PC-3 (cell line): ENCODE measurements around the gene RENBP. TPM values are rescaled to one million over a fixed set of nuclear protein-coding genes. Genes with fewer than 3 reads are reported as not detected.

Experiments
- ATAC-seq: fragments of 200-7000 bp; cut with Tn5 transposase; 2 replicates; pipeline ENCODE4 v1.9.1; 2020; ENCODE audit warnings: mild to moderate bottlenecking, moderate library complexity
- BruUV-seq: library from RNA; stranded (reverse); fragments of 400-500 nt; replicated peaks from 2 replicates; lab custom pipeline; 2021; lab: Mats Ljungman, UMichigan
- CTCF ChIA-PET: fragments of 300-600 bp; sonication (Branson Sonifier 250); formaldehyde crosslinking; loops from one replicate; lab custom pipeline; 2022; ENCODE audit warnings: antibody characterized with exemption; lab: Charles Lee
- POLR2A ChIA-PET: fragments of 300-600 bp; sonication (Branson Sonifier 250); formaldehyde crosslinking; loops from one replicate; lab custom pipeline; 2022; ENCODE audit warnings: antibody characterized with exemption; ENCODE audit not compliant: unreplicated experiment; lab: Charles Lee
- DNase-seq: peaks from one replicate; pipeline ENCODE4 v3.0.0-alpha.2; 2015
- H2AFZ ChIP-seq: fragments of 300-600 bp; sonication (generic); 2 replicates; pipeline ENCODE4 v1.6.0; 2016; ENCODE audit warnings: antibody characterized with exemption, low read length
- H3F3A ChIP-seq: fragments of 300-600 bp; sonication (generic); one replicate; pipeline ENCODE4 v1.6.0; 2017; ENCODE audit warnings: antibody characterized with exemption, low read length, control low read depth, mild to moderate bottlenecking; ENCODE audit not compliant: unreplicated experiment
- H3K27ac ChIP-seq: fragments of 300-600 bp; sonication (generic); 2 replicates; pipeline ENCODE4 v1.5.1; 2016; ENCODE audit warnings: mild to moderate bottlenecking, low read length
- H3K27me3 ChIP-seq: fragments of 300-600 bp; sonication (generic); 2 replicates; pipeline ENCODE4 v1.6.1; 2016; ENCODE audit warnings: low read length, mixed read lengths
- H3K36me3 ChIP-seq: fragments of 300-600 bp; sonication (generic); 2 replicates; pipeline ENCODE4 v1.6.1; 2016; ENCODE audit warnings: low read depth, mixed run types, low read length, mixed read lengths
- H3K4me1 ChIP-seq: fragments of 300-600 bp; sonication (generic); 2 replicates; pipeline ENCODE4 v1.5.1; 2016; ENCODE audit warnings: low read length; ENCODE audit not compliant: insufficient read depth
- H3K4me2 ChIP-seq: fragments of 300-600 bp; sonication (generic); 2 replicates; pipeline ENCODE4 v1.6.0; 2016; ENCODE audit warnings: low read length
- H3K4me3 ChIP-seq: fragments of 300-600 bp; sonication (generic); 2 replicates; pipeline ENCODE4 v1.5.1; 2016; ENCODE audit warnings: mild to moderate bottlenecking, low read length, mixed read lengths
- H3K79me2 ChIP-seq: fragments of 300-600 bp; sonication (generic); 2 replicates; pipeline ENCODE4 v1.6.1; 2017; ENCODE audit warnings: low read length, mixed read lengths
- H3K9ac ChIP-seq: fragments of 300-600 bp; sonication (generic); 2 replicates; pipeline ENCODE4 v1.6.0; 2016; ENCODE audit warnings: mild to moderate bottlenecking, low read length
- H3K9me2 ChIP-seq: fragments of 300-600 bp; sonication (generic); replicated peaks from 2 replicates; pipeline ENCODE4 v1.6.1; 2016; ENCODE audit warnings: mixed run types, low read length, mixed read lengths
- H3K9me3 ChIP-seq: fragments of 300-600 bp; sonication (generic); 2 replicates; pipeline ENCODE4 v1.6.1; 2016; ENCODE audit warnings: low read length, mixed read lengths
- H4K20me1 ChIP-seq: fragments of 300-600 bp; sonication (generic); 2 replicates; pipeline ENCODE4 v1.6.1; 2016; ENCODE audit warnings: low read length, mixed read lengths
- EZH2 ChIP-seq: fragments of 300-600 bp; sonication (generic); IDR thresholded peaks from one replicate; pipeline ENCODE4 v1.6.1; 2017; ENCODE audit warnings: antibody characterized with exemption, mild to moderate bottlenecking, low read length; ENCODE audit not compliant: unreplicated experiment
- EZH2phosphoT487 ChIP-seq: fragments of 300-600 bp; sonication (generic); IDR thresholded peaks from 2 replicates; pipeline ENCODE4 v1.6.1; 2018; ENCODE audit warnings: mild to moderate bottlenecking, antibody characterized with exemption, low read length, borderline replicate concordance
- intact Hi-C: fragments of 100-400 bp; cut with micrococcal nuclease; formaldehyde crosslinking; loops from 2 replicates; pipeline ENCODE4 v1.9.0; 2023
- total RNA-seq: library from RNA; depleted of rRNA; stranded (reverse); fragments of >200 nt; gene quantifications from 2 replicates; pipeline ENCODE4 v1.2.3, GENCODE V29; 2014
- TF ChIP-seq, protein P1 (sequence below): fragments of 300-600 bp; sonication (generic); conservative IDR thresholded peaks from 2 replicates; pipeline ENCODE4 v1.5.1; 2017; ENCODE audit warnings: antibody characterized with exemption, low read depth, mild to moderate bottlenecking, low read length

RENBP gene
- total RNA-seq, 1 experiment from 2014 or later: not detected

DNA sequence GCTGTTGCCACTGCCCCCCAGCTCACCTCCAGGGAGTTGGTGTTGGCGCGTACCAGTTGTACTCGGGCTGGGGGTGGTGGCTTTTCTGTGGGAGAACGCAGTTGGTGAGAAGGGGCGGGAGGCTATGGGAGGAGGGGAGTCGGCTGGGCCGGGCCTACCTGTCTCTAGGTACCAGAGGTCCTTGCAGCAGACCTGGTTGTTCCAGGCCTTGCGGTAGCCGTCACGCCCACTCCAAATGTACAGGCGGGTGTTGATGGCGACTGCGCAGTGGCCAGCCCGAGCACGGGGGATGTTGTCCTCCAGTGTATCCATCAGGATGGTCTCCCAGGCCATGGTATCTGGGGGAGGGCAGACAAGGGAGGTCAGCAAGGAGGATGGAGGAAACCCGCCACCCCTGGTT is 15.6 kb upstream of the RENBP start:
- no peaks in the 10 kb centered on the region for H3K4me1 ChIP-seq
- ATAC-seq (no peak), DNase-seq (no peak)
- H3F3A ChIP-seq: no peaks in the 10 kb centered on the region
- no peaks in the 10 kb centered on the region for H3K9me3 ChIP-seq
- BruUV-seq: no TSS peak
- intact Hi-C loops: no loop called here
- CTCF ChIA-PET: no interaction called here
- H3K36me3 ChIP-seq: peaks cover 38% of the 10 kb centered on the region
- no peak overlapping the region for H3K4me3 ChIP-seq
- H3K9me2 ChIP-seq: no peaks in the 10 kb centered on the region
- H3K27me3 ChIP-seq: no peaks in the 10 kb centered on the region
- no peaks in the 10 kb centered on the region for H4K20me1 ChIP-seq
- H3K79me2 ChIP-seq: peaks cover 23% of the 10 kb centered on the region
- no peak overlapping the region for H3K4me2 ChIP-seq
- POLR2A ChIA-PET: no interaction called here
- H2AFZ ChIP-seq: no peak overlapping the region
- TF ChIP-seq EZH2phosphoT487 (no peak), EZH2 (no peak)
- TF ChIP-seq, protein P1, sequence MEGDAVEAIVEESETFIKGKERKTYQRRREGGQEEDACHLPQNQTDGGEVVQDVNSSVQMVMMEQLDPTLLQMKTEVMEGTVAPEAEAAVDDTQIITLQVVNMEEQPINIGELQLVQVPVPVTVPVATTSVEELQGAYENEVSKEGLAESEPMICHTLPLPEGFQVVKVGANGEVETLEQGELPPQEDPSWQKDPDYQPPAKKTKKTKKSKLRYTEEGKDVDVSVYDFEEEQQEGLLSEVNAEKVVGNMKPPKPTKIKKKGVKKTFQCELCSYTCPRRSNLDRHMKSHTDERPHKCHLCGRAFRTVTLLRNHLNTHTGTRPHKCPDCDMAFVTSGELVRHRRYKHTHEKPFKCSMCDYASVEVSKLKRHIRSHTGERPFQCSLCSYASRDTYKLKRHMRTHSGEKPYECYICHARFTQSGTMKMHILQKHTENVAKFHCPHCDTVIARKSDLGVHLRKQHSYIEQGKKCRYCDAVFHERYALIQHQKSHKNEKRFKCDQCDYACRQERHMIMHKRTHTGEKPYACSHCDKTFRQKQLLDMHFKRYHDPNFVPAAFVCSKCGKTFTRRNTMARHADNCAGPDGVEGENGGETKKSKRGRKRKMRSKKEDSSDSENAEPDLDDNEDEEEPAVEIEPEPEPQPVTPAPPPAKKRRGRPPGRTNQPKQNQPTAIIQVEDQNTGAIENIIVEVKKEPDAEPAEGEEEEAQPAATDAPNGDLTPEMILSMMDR: no peak
- no peak overlapping the region for H3K27ac ChIP-seq
- no peak overlapping the region for H3K9ac ChIP-seq

DNA sequence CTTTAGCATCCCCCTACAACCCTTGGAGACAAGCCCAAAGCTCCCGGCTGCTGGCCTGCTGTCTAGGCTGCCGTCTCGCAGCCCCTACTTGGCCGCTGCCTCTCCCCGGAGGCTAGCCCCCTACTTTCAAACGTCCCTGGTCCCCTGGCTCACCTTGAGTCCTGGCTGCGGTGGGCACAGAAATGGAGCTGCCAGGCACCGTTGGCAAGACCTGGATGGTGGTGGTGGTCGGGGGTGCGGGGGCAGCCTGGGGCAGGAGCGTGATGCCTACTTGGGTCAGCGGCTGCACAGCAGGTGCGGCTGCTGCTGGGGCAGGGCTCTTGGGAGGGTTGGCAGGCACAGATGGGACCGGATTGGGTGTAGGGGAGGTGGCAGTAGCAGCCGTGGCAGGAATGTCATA is 15.2 kb upstream of the RENBP start:
- H3K9ac ChIP-seq: no peak overlapping the region
- H2AFZ ChIP-seq: no peak overlapping the region
- H3K36me3 ChIP-seq: peaks cover 38% of the 10 kb centered on the region
- no peaks in the 10 kb centered on the region for H3K27me3 ChIP-seq
- no peak overlapping the region for H3K4me2 ChIP-seq
- BruUV-seq: no TSS peak
- no peak for TF ChIP-seq EZH2
- ChIA-PET POLR2A (no interaction called here), CTCF (no interaction called here)
- intact Hi-C loops: no loop called here
- H3K27ac ChIP-seq: no peak overlapping the region
- no peaks in the 10 kb centered on the region for H3K4me1 ChIP-seq
- ATAC-seq: no peak
- no peak for DNase-seq
- H3K79me2 ChIP-seq: peaks cover 18% of the 10 kb centered on the region
- no peaks in the 10 kb centered on the region for H3K9me3 ChIP-seq
- no peaks in the 10 kb centered on the region for H3F3A ChIP-seq
- no peaks in the 10 kb centered on the region for H4K20me1 ChIP-seq
- no peak overlapping the region for H3K4me3 ChIP-seq
- no peaks in the 10 kb centered on the region for H3K9me2 ChIP-seq

DNA sequence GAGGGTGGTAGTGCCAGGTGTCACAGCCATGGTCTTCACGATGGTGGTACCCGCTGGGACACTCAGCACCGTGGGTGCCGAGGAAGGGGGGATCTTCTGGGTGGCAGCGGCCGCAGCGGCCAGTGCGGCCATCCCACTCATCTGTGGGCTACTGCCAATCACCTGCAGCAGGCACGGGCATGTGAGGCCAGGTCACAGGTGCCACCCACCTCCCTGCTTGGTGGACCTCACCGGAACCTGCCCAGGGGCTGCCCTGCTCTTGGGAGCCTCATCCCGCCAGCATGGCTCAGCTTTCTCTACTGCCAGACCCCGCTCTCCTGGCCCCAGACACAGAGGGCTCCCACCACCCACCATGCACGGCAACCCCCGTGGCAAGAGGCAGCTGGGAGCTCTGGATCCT is 14.2 kb upstream of the RENBP start:
- Histone ChIP-seq H3K9ac (no peak overlapping the region), H3F3A (no peaks in the 10 kb centered on the region), H3K36me3 (peaks cover 40% of the 10 kb centered on the region), H3K4me2 (no peak overlapping the region), H3K4me1 (no peaks in the 10 kb centered on the region), H3K4me3 (no peak overlapping the region), H3K79me2 (peaks cover 8% of the 10 kb centered on the region; the same call in 1 of the 2 replicates), H4K20me1 (no peaks in the 10 kb centered on the region), H3K9me3 (no peaks in the 10 kb centered on the region), H3K27me3 (no peaks in the 10 kb centered on the region), H2AFZ (no peak overlapping the region), H3K9me2 (no peaks in the 10 kb centered on the region), H3K27ac (no peak overlapping the region)
- ChIA-PET POLR2A (no interaction called here), CTCF (no interaction called here)
- intact Hi-C loops: no loop called here
- ATAC-seq: no peak
- no peak for DNase-seq
- BruUV-seq: no TSS peak
- TF ChIP-seq, protein P1: no peak
- TF ChIP-seq EZH2phosphoT487 (no peak), EZH2 (no peak)
